Kidney (tissue), 14 donors: ENCODE measurements around the gene TACC2. TPM values are rescaled to one million over a fixed set of nuclear protein-coding genes. Genes with fewer than 3 reads are reported as not detected.

ENCODE experiments used
- DNase-seq, 5 donors: peaks; one replicate each; pipeline ENCODE4 v3.0.0-alpha.2; 2013 to 2020
- FAIRE-seq: peaks from 2 replicates; lab custom pipeline; 2012; peaks lifted over from hg19 to GRCh38; lab: Jason Lieb, UNC
- H3K27ac ChIP-seq, 2 donors: one replicate each; pipeline ENCODE4 v1.7.0; 2013; ENCODE audit warnings: low read depth in 2 of 2, low read length in 2 of 2, inconsistent platforms in 1 of 2
- H3K27me3 ChIP-seq: one replicate; pipeline ENCODE4 v1.7.1; 2013; ENCODE audit warnings: low read length, inconsistent platforms; ENCODE audit not compliant: control insufficient read depth, insufficient read depth
- H3K36me3 ChIP-seq, 3 donors: one replicate each; pipeline versions ENCODE4 v1.7.0 to v1.7.1; 2013; ENCODE audit warnings: low read length in 3 of 3, control low read depth in 1 of 3, inconsistent platforms in 1 of 3; ENCODE audit not compliant: insufficient read depth in 3 of 3, control insufficient read depth in 2 of 3
- H3K4me1 ChIP-seq, 3 donors: one replicate each; pipeline versions ENCODE4 v1.7.0 to v1.7.1; 2013; ENCODE audit warnings: low read length in 3 of 3, inconsistent platforms in 1 of 3, low read depth in 1 of 3; ENCODE audit not compliant: control insufficient read depth in 2 of 3, insufficient read depth in 2 of 3
- H3K4me3 ChIP-seq, 3 donors: one replicate each; pipeline versions ENCODE4 v1.7.0 to v1.8.1; 2013; ENCODE audit warnings: low read length in 3 of 3, control low read depth in 1 of 3, inconsistent platforms in 1 of 3
- H3K9ac ChIP-seq, 3 donors: one replicate each; pipeline versions ENCODE4 v1.7.0 to v1.7.1; 2013; ENCODE audit warnings: low read length in 3 of 3, control low read depth in 1 of 3, inconsistent platforms in 1 of 3
- H3K9me3 ChIP-seq, 3 donors: one replicate each; pipeline versions ENCODE4 v1.7.0 to v1.7.1; 2013; ENCODE audit warnings: low read length in 3 of 3, control low read depth in 1 of 3, inconsistent platforms in 1 of 3; ENCODE audit not compliant: control insufficient read depth in 2 of 3, insufficient read depth in 1 of 3
- intact Hi-C: fragments of 100-400 bp; cut with DNase I; formaldehyde crosslinking; loops from one replicate; pipeline ENCODE4 v1.11.1; 2022
- polyA plus RNA-seq: library from polyadenylated mRNA; stranded (reverse); fragments of 350-450 nt; fragmentation: Illumina TruSeq; extraction: RNeasy Lipid Tissue Mini Kit (QIAGEN cat#74804); gene quantifications from one replicate; pipeline ENCODE4 v1.2.3, GENCODE V29; 2014; ENCODE audit warnings: low read depth, low replicate concordance; ENCODE audit not compliant: insufficient read depth
- total RNA-seq: library from RNA; stranded (reverse); fragmentation: NEBNext Ultra II Directional; extraction: Animal tissue kit (Norgen Biotek cat#: 25700); gene quantifications from one replicate; pipeline ENCODE4 v1.2.1, GENCODE V29; 2021
- TF ChIP-seq, protein P1 (sequence below): IDR thresholded peaks from 3 replicates; pipeline ENCODE4 v1.5.1; 2012; ENCODE audit warnings: mild to moderate bottlenecking, moderate library complexity, borderline replicate concordance; ENCODE audit not compliant: insufficient read depth; ENCODE audit errors: extremely low read depth
- donor health status: control.
- donor health status: control.
- donor health status: control.
- donor health status: control.
- donor health status: control.
- donor health status: DM: yes; HTN: yes; CAD: no.
- donor health status: Normal renal cell carcinoma (clear cell type).

TACC2 gene
- total and polyA plus RNA-seq, 2 donors from 2014 or later = 36.4 to 81.0 TPM

DNA sequence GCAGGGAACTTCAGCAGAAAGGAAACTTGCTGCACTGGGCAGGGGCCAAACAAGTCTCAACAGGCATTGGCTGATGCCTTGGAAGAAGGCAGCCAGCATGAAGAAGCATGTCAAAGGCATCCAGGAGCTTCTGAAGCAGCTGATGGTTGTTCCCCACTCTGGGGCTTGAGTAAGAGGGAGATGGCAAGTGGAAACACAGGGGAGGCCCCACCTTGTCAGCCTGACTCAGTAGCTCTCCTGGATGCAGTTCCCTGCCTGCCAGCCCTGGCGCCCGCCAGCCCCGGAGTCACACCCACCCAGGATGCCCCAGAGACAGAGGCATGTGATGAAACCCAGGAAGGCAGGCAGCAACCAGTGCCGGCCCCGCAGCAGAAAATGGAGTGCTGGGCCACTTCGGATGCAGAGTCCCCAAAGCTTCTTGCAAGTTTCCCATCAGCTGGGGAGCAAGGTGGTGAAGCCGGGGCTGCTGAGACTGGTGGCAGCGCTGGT is 96.5 kb downstream of the TACC2 start:
- H3K4me1 ChIP-seq = no peaks in the 10 kb centered on the region
- H3K4me3 ChIP-seq = no peak overlapping the region
- FAIRE-seq (no peak), DNase-seq (no peak)
- H3K9ac ChIP-seq = no peak overlapping the region
- intact Hi-C loops = no loop called here
- no peaks in the 10 kb centered on the region for H3K36me3 ChIP-seq
- H3K27me3 ChIP-seq = no peaks in the 10 kb centered on the region
- no peak overlapping the region for H3K27ac ChIP-seq
- TF ChIP-seq, protein P1, sequence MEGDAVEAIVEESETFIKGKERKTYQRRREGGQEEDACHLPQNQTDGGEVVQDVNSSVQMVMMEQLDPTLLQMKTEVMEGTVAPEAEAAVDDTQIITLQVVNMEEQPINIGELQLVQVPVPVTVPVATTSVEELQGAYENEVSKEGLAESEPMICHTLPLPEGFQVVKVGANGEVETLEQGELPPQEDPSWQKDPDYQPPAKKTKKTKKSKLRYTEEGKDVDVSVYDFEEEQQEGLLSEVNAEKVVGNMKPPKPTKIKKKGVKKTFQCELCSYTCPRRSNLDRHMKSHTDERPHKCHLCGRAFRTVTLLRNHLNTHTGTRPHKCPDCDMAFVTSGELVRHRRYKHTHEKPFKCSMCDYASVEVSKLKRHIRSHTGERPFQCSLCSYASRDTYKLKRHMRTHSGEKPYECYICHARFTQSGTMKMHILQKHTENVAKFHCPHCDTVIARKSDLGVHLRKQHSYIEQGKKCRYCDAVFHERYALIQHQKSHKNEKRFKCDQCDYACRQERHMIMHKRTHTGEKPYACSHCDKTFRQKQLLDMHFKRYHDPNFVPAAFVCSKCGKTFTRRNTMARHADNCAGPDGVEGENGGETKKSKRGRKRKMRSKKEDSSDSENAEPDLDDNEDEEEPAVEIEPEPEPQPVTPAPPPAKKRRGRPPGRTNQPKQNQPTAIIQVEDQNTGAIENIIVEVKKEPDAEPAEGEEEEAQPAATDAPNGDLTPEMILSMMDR = no peak
- H3K9me3 ChIP-seq = no peaks in the 10 kb centered on the region

DNA sequence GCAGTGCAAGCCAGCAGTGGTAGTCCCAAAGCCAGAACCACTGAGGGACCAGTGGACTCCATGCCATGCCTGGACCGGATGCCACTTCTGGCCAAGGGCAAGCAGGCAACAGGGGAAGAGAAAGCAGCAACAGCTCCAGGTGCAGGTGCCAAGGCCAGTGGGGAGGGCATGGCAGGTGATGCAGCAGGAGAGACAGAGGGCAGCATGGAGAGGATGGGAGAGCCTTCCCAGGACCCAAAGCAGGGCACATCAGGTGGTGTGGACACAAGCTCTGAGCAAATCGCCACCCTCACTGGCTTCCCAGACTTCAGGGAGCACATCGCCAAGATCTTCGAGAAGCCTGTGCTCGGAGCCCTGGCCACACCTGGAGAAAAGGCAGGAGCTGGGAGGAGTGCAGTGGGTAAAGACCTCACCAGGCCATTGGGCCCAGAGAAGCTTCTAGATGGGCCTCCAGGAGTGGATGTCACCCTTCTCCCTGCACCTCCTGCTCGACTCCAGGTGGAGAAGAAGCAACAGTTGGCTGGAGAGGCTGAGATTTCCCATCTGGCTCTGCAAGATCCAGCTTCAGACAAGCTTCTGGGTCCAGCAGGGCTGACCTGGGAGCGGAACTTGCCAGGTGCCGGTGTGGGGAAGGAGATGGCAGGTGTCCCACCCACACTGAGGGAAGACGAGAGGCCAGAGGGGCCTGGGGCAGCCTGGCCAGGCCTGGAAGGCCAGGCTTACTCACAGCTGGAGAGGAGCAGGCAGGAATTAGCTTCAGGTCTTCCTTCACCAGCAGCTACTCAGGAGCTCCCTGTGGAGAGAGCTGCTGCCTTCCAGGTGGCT is 97.7 kb downstream of the TACC2 start:
- H3K36me3 ChIP-seq = no peaks in the 10 kb centered on the region
- TF ChIP-seq, protein P1 = no peak
- no peak overlapping the region for H3K4me3 ChIP-seq
- FAIRE-seq = no peak
- H3K27me3 ChIP-seq = no peaks in the 10 kb centered on the region
- no peak overlapping the region for H3K9ac ChIP-seq
- H3K27ac ChIP-seq = no peak overlapping the region
- H3K9me3 ChIP-seq = no peaks in the 10 kb centered on the region
- intact Hi-C loops = no loop called here
- no peak for DNase-seq
- H3K4me1 ChIP-seq = no peaks in the 10 kb centered on the region

DNA sequence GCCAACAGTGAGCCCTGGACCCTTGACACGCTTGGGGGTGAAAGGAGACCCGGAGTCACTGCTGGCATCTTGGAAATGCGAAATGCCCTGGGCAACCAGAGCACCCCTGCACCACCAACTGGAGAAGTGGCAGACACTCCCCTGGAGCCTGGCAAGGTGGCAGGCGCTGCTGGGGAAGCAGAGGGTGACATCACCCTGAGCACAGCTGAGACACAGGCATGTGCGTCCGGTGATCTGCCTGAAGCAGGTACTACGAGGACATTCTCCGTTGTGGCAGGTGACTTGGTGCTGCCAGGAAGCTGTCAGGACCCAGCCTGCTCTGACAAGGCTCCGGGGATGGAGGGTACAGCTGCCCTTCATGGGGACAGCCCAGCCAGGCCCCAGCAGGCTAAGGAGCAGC is 98.5 kb downstream of the TACC2 start:
- FAIRE-seq (no peak), DNase-seq (no peak)
- no peaks in the 10 kb centered on the region for H3K4me1 ChIP-seq
- intact Hi-C loops = no loop called here
- H3K9me3 ChIP-seq = no peaks in the 10 kb centered on the region
- H3K9ac ChIP-seq = no peak overlapping the region
- TF ChIP-seq, protein P1 = no peak
- no peak overlapping the region for H3K27ac ChIP-seq
- H3K4me3 ChIP-seq = no peak overlapping the region
- H3K36me3 ChIP-seq = no peaks in the 10 kb centered on the region
- no peaks in the 10 kb centered on the region for H3K27me3 ChIP-seq
